HG02943 (cell line): ENCODE results near the gene SNF8.

Experiments used
- ATAC-seq: cut with Tn5 transposase; IDR thresholded peaks from one replicate; pipeline ENCODE4 v1.9.1; 2021; ENCODE audit warnings: mild to moderate bottlenecking, low read depth, moderate library complexity; ENCODE audit not compliant: unreplicated experiment

Gene SNF8

GRCh38 chr17:48930435-48930873, 14.2 kb downstream of the SNF8 start:
- no peak for ATAC-seq

DNA sequence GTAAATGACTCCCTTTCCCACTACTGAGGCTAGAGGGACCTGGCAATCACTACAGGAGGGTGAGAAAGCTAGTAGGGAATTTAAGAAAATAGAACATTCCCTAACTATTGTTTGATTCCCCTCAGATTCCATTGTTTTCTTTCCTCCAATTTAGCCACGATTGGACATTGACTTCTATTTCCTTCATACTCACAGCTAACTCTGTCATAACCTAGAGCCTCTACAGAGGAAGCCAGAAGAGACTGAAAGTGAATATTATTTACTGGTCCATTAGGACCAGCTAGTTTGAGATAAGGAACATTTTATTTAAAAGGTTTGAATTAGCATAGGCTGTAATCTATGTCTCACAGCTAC, 14.9 kb downstream of the SNF8 start:
- no peak for ATAC-seq

GRCh38 chr17:48928876-48929811, 15.5 kb downstream of the SNF8 start:
- ATAC-seq, result no peak

GRCh38 chr17:48927978-48928745, 16.5 kb downstream of the SNF8 start:
- no peak for ATAC-seq

GRCh38 chr17:48925991-48926342, 18.7 kb downstream of the SNF8 start:
- no peak for ATAC-seq

DNA sequence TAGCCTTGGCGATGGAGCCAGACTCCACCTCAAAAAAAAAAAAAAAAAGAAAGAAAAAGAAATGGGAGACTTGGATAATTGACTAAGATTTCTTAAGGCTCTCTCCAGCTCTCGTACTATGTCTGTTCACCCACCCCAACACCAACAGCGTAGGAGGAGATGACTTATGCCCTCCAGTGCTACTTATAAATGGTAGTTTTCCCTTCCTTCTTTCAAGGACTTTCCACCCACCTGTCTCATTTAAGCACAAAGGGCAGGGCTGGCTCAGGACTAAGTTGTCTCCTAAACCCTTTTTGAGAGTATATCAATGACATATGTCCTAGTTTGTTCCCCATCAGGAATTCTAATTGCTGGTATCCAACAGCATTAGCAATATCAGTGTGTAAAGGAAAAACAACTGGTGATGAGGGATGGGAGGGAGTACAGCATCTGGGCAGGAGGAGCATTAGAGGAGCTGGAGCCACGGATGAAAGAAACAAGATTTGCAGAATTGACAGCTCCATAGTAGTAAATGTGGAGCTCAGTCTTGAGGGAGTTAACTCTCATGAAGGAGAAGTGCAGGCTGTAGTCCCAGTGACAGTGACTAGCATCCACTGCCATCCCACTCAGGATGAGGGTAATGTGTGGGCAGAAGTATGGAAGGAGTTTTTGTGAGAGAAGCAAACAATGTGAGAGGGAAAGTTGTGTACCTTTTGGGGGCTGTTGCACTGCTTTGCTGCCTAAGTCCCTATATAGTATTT, 19.2 kb downstream of the SNF8 start:
- ATAC-seq, result no peak

GRCh38 chr17:48915459-48916282, 29.0 kb downstream of the SNF8 start:
- ATAC-seq, result no peak

GRCh38 chr17:48912476-48912875, 32.2 kb downstream of the SNF8 start:
- ATAC-seq, result no peak

- ATAC-seq, result no peak
Measured at GRCh38 chr17:48910370-48910769, 34.3 kb downstream of the SNF8 start.

GRCh38 chr17:48909783-48910182, 34.9 kb downstream of the SNF8 start:
- ATAC-seq, result no peak

DNA sequence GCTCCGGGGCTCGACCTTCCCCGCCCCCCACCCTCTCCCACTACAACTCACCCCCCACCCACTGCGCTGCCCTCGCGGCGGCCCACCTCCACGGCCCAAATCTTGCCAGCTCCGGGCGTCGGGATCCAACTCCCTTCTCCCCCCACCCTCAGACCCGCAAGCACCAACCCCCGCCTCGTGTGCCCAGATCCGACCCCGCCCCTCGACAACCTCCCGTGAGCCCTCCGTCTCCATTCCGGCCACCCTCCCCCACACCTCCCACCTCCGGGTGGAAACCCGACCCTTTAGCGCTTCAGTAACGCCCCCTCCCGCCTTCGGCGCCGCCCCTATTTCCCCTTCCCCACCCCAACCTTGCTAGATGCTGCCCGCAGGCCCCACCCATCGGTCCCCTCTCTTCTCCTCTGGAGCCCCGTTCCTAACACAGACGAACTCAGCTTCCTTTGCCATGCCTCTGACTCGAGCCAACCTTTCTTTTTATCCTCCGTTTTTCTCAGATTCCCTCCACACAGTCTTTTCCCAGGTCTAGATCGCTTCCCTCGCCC, 35.7 kb downstream of the SNF8 start:
- ATAC-seq, result peak; percentile 36

GRCh38 chr17:48908047-48908843, 36.4 kb downstream of the SNF8 start, which contains the start of gene UBE2Z:
Gene UBE2Z, plus strand, starts transcription at chr17:48908407. Its CDS starts 97 bp downstream, at chr17:48908504.
- peak; percentile 72 for ATAC-seq

DNA sequence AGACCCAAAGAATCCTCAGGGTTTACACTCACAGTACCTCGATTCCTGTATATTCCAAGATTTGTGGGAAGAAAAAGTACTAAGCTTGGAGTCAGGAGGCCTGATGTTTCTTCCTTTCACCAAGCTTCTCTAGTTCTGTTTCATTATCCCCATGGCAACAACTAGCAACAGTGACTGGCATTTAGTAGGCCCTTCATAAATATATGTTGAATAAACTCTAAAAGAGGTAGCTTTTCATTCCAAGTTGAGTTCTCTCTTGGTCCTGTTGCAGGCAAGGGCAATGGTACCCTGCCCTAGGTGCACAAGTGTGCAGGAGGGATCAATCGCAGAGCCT, 37.0 kb downstream of the SNF8 start:
- no peak for ATAC-seq

GRCh38 chr17:48905987-48906515, 38.6 kb downstream of the SNF8 start:
- ATAC-seq, result no peak

GRCh38 chr17:48904428-48904827, 40.2 kb downstream of the SNF8 start:
- no peak for ATAC-seq

DNA sequence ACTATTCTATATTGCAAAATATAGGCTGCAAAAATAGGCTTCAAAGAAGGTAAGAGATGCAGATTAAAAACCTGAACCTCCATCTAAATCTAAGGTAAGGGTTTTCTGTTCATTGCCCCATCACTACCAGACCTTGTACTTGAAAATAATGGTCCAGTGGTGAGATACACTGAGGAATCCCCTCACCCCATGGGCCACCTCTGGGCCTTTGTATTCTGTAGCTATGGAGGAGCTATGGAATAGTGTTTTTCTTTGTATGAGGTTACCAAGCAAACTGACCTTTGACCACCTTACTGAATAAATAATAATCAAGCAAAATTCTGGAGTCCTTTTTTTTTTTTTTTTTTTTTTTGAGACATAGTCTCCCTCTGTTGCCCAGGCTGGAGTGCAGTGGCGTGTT, 41.2 kb downstream of the SNF8 start:
- no peak for ATAC-seq

- no peak for ATAC-seq
Measured at GRCh38 chr17:48901241-48901640, 43.4 kb downstream of the SNF8 start.

DNA sequence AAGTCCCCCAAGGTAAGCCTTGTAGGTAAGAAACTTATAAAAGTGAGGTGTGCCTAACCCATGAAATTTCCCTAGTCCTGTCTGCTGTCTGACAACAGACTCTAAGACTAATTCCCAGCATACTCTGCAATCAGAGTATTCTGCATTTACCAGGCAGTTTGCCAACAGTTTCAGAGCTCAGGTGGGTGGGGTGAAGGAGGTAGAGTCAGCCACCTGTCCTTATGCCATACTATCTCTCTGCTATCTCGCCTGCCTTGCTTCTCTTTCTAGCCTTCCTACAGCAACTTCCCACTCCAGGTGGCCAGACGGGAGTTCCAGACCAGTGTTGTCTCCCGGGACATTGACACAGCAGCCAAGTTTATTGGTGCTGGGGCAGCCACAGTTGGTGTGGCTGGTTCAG, 49.8 kb downstream of the SNF8 start:
- no peak for ATAC-seq
